ENCODE measurements around the gene ESPN.

Gene ESPN, protein sequence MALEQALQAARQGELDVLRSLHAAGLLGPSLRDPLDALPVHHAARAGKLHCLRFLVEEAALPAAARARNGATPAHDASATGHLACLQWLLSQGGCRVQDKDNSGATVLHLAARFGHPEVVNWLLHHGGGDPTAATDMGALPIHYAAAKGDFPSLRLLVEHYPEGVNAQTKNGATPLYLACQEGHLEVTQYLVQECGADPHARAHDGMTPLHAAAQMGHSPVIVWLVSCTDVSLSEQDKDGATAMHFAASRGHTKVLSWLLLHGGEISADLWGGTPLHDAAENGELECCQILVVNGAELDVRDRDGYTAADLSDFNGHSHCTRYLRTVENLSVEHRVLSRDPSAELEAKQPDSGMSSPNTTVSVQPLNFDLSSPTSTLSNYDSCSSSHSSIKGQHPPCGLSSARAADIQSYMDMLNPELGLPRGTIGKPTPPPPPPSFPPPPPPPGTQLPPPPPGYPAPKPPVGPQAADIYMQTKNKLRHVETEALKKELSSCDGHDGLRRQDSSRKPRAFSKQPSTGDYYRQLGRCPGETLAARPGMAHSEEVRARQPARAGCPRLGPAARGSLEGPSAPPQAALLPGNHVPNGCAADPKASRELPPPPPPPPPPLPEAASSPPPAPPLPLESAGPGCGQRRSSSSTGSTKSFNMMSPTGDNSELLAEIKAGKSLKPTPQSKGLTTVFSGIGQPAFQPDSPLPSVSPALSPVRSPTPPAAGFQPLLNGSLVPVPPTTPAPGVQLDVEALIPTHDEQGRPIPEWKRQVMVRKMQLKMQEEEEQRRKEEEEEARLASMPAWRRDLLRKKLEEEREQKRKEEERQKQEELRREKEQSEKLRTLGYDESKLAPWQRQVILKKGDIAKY

DNA sequence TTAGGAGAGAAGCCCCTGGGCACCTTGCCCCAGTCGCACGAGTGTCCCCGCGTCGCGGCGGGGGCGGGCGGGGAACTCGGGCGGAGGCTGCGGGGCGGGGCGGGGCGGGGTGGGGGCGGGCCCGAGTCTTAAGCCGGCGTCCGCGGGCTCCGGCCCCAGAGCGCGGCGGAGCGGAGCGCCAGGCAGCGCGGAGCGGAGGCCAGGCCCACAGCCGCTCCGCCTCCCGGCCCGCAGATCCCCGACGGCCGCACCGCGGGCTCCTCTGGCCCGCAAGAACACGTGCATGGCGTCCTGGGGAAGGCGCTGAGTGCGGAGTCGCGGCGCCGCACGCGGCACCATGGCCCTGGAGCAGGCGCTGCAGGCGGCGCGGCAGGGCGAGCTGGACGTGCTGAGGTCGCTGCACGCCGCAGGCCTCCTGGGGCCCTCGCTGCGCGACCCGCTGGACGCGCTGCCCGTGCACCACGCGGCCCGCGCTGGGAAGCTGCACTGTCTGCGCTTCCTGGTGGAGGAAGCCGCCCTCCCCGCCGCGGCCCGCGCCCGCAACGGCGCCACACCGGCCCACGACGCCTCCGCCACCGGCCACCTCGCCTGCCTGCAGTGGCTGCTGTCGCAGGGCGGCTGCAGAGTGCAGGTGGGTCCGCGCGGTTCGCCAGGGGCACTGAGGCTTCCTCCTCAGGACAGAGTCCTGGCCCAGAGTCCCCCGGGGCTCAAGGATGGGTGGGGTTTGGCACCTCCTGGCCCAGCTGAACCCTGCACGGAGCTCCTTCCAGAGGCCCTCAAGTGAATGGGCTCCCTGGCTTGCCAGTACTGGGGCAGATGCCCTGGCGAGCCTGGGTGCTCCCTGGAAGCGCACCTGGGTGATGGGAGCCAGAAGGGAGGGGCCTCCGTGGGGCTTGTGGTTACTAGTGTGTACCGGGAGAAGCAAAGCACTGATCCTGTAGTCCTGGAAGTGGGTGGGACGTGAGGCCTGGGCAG, at the start of gene ESPN:
Gene ESPN, plus strand, starts transcription at position 158 of the 975 bp plus-strand sequence. Its CDS starts 180 bp downstream, at position 338.
- Histone ChIP-seq H3K36me3 (ENCODE audit: insufficient read depth, insufficient read length, low read length) (no peaks in the 10 kb centered on the region), H3K4me1 (ENCODE audit: insufficient read depth, insufficient read length) (no peaks in the 10 kb centered on the region), H3K9me3 (ENCODE audit: insufficient read depth, low read length) (no peaks in the 10 kb centered on the region)

DNA sequence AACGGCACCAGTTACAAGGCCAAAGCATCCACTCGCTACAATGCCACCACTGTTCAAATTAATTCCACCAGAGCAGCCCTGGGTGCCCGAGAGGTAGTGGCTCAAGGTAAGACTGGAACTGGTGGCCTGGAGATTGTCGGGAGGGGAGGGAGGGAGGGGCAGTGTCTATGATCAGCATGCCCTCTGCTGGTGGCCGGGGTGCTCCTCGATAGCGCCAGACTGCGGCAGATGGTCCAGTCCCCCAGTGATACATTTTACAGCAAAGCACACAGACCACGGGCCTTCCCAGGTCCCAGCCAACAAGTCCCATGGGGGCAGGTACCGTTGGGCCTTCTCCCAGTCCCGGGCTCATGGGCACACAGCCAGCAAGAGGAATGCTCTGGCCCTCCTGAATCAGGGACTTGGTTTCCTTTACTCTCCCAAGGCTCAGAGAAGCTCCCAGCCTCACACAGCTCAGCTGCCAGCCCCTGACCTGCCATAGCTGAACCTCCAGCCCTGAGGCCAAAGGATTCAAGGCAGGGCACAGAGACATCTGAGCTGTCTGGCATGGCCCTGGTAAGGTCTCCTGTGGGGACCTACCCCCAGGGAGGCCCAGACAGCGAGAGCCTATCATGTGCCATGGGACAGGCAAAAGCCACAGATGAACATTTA, 46.4 kb upstream of the ESPN start:
- H3K9ac ChIP-seq (ENCODE audit: insufficient read length, low read depth): no peak overlapping the region
- TF ChIP-seq ZNF274 (IDR thresholded peaks at IDR 0.05; ENCODE audit: low read depth, low read length) (no peak), YY1 (IDR thresholded peaks at IDR 0.05; ENCODE audit: insufficient read depth, insufficient read length) (no peak), SUZ12 (IDR thresholded peaks at IDR 0.05; ENCODE audit: extremely low read depth, insufficient read depth, insufficient read length) (no peak)
- no peak overlapping the region for H3K4me3 ChIP-seq (ENCODE audit: insufficient read length, low read depth)
- no peak for DNase-seq (ENCODE audit: low read depth, low spot score)
- no peaks in the 10 kb centered on the region for H3K4me1 ChIP-seq (ENCODE audit: insufficient read depth, insufficient read length)
- H3K9me3 ChIP-seq (ENCODE audit: insufficient read depth, low read length): no peaks in the 10 kb centered on the region
- H3K27me3 ChIP-seq (ENCODE audit: insufficient read depth, insufficient read length): no peaks in the 10 kb centered on the region
- no peaks in the 10 kb centered on the region for H3K36me3 ChIP-seq (ENCODE audit: insufficient read depth, insufficient read length, low read length)

More for the DNA sequence above, at the start of gene ESPN:
- TF ChIP-seq ZNF274 (IDR thresholded peaks at IDR 0.05; ENCODE audit: low read depth, low read length): no peak
- TF ChIP-seq SUZ12 (IDR thresholded peaks at IDR 0.05; ENCODE audit: extremely low read depth, insufficient read depth, insufficient read length): no peak
- TF ChIP-seq YY1 (IDR thresholded peaks at IDR 0.05; ENCODE audit: insufficient read depth, insufficient read length): no peak
- no peak for DNase-seq (ENCODE audit: low read depth, low spot score)
- peak within 1 kb of the TSS; percentile 4 for H3K4me3 ChIP-seq (ENCODE audit: insufficient read length, low read depth)
- peak within 1 kb of the TSS; percentile 32 for H3K9ac ChIP-seq (ENCODE audit: insufficient read length, low read depth)
- H3K27me3 ChIP-seq (ENCODE audit: insufficient read depth, insufficient read length): peaks cover 61% of the 10 kb centered on the region

DNA sequence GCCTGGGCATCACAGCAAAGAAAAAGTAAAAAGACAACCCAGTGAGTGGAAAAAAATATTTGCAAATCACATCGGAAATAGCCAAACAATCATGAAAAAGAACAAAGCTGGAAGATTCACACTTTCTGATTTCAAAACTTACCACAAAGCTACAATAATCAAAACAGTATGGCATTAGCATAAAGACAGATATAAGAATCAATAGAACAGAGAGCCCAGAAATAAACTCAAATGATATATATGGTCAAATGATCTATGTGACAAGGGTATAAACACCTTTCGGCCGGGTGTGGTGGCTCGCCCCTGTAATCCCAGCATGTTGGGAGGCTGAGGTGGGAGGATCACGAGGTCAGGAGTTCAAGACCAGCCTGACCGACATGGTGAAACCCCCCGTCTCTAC, 44.5 kb upstream of the ESPN start:
- no peaks in the 10 kb centered on the region for H3K9me3 ChIP-seq (ENCODE audit: insufficient read depth, low read length)
- H3K4me3 ChIP-seq (ENCODE audit: insufficient read length, low read depth): no peak overlapping the region
- no peaks in the 10 kb centered on the region for H3K36me3 ChIP-seq (ENCODE audit: insufficient read depth, insufficient read length, low read length)
- no peak overlapping the region for H3K9ac ChIP-seq (ENCODE audit: insufficient read length, low read depth)
- H3K27me3 ChIP-seq (ENCODE audit: insufficient read depth, insufficient read length): no peaks in the 10 kb centered on the region
- DNase-seq (ENCODE audit: low read depth, low spot score): no peak
- TF ChIP-seq SUZ12 (IDR thresholded peaks at IDR 0.05; ENCODE audit: extremely low read depth, insufficient read depth, insufficient read length): no peak
- peaks cover 1% of the 10 kb centered on the region for H3K4me1 ChIP-seq (ENCODE audit: insufficient read depth, insufficient read length)

DNA sequence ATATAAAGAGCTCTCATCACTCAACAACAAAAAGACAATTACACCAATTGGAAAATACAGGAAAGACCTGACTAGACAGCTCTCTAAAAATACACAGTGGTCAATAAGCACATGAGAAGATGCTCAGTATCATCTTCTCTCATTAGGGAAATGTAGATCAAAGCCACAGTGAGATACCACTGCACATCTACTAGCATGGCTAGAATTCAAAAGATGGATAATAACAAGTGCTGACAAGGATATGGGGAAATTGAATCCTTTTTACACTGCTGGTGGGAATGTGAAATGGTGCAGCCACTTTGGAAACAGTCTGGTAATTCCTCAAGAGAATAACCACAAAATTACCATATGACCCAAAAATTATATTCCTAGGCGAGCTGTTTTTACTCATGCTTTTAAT, 40.4 kb upstream of the ESPN start:
- Histone ChIP-seq H3K4me3 (ENCODE audit: insufficient read length, low read depth) (no peak overlapping the region), H3K9me3 (ENCODE audit: insufficient read depth, low read length) (no peaks in the 10 kb centered on the region), H3K27me3 (ENCODE audit: insufficient read depth, insufficient read length) (no peaks in the 10 kb centered on the region), H3K9ac (ENCODE audit: insufficient read length, low read depth) (no peak overlapping the region), H3K4me1 (ENCODE audit: insufficient read depth, insufficient read length) (peaks cover 2% of the 10 kb centered on the region), H3K36me3 (ENCODE audit: insufficient read depth, insufficient read length, low read length) (no peaks in the 10 kb centered on the region)
- DNase-seq (ENCODE audit: low read depth, low spot score): no peak
- no peak for TF ChIP-seq SUZ12 (IDR thresholded peaks at IDR 0.05; ENCODE audit: extremely low read depth, insufficient read depth, insufficient read length)
- TF ChIP-seq YY1 (IDR thresholded peaks at IDR 0.05; ENCODE audit: insufficient read depth, insufficient read length): no peak
- no peak for TF ChIP-seq ZNF274 (IDR thresholded peaks at IDR 0.05; ENCODE audit: low read depth, low read length)

DNA sequence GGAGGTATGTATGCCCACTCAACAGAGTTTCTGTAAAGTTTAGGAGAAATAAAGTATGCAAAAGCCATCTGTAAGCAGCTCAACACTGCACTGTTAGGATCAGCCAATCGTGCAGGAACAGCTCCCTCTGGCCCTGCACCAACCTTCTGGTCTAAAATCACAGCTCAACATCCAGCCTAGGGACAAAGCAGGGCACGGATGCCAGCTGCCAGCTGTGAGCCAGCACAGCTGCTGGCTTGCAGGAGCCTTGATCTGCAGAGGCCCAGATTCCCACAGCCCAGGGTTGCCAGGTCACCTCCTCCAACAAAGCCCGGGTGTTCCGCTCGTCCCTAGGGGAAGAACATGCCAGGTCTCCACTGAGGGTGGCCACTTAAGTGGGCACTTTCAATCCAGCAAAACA, 39.6 kb upstream of the ESPN start:
- peak overlapping the region; percentile 42 for H3K9ac ChIP-seq (ENCODE audit: insufficient read length, low read depth)
- no peaks in the 10 kb centered on the region for H3K27me3 ChIP-seq (ENCODE audit: insufficient read depth, insufficient read length)
- peaks cover 2% of the 10 kb centered on the region for H3K4me1 ChIP-seq (ENCODE audit: insufficient read depth, insufficient read length)
- H3K9me3 ChIP-seq (ENCODE audit: insufficient read depth, low read length): no peaks in the 10 kb centered on the region
- no peaks in the 10 kb centered on the region for H3K36me3 ChIP-seq (ENCODE audit: insufficient read depth, insufficient read length, low read length)
- no peak for DNase-seq (ENCODE audit: low read depth, low spot score)
- peak overlapping the region; percentile 11 for H3K4me3 ChIP-seq (ENCODE audit: insufficient read length, low read depth)
- TF ChIP-seq SUZ12 (IDR thresholded peaks at IDR 0.05; ENCODE audit: extremely low read depth, insufficient read depth, insufficient read length): no peak

DNA sequence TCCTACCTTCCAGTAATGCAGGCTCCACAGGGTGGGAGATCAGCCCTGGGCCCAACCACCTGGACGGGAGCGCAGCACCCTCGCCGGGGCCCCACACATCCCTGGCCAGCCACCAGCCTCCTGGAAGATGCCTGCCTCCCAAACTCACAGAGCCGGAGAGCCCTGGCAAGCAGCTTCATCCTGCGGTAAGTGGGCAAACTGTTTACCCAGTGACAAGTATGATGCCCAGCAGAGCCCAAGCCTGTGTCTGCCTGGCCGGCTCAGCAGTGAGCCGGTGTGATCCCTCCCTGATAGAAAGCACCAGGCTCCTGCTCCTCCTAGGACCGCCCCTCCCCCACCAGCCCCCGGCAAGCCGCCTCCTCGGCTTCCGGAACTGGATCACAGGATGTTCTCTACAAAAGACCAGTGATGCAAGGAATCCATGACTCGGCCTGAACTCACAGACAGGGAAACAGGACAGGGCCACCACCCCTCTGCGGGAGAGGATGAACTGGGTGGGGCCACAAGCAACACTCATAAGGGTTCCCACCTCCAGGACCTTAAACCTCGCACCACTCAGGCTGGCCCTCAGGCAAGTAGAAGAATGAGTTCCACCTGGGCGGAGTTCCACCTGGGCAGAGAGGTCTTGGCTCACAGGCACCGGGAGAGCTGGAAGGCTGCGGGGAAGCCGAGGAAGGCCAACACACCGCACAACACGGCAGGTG, 38.9 kb upstream of the ESPN start:
- TF ChIP-seq ZNF274 (IDR thresholded peaks at IDR 0.05; ENCODE audit: low read depth, low read length) (no peak), YY1 (IDR thresholded peaks at IDR 0.05; ENCODE audit: insufficient read depth, insufficient read length) (no peak), SUZ12 (IDR thresholded peaks at IDR 0.05; ENCODE audit: extremely low read depth, insufficient read depth, insufficient read length) (no peak)
- no peaks in the 10 kb centered on the region for H3K27me3 ChIP-seq (ENCODE audit: insufficient read depth, insufficient read length)
- H3K4me3 ChIP-seq (ENCODE audit: insufficient read length, low read depth): peak overlapping the region; percentile 11
- peak overlapping the region; percentile 42 for H3K9ac ChIP-seq (ENCODE audit: insufficient read length, low read depth)
- peaks cover 2% of the 10 kb centered on the region for H3K4me1 ChIP-seq (ENCODE audit: insufficient read depth, insufficient read length)
- no peaks in the 10 kb centered on the region for H3K9me3 ChIP-seq (ENCODE audit: insufficient read depth, low read length)
- DNase-seq (ENCODE audit: low read depth, low spot score): peak; percentile 57
- H3K36me3 ChIP-seq (ENCODE audit: insufficient read depth, insufficient read length, low read length): no peaks in the 10 kb centered on the region

Data from NT2/D1 (cell line).